Immature natural killer cell (primary cell): Measurements from ENCODE around the gene SENP7. TPM values are rescaled to one million over a fixed set of nuclear protein-coding genes. Genes with fewer than 3 reads are reported as not detected.

ENCODE experiments used
- DNase-seq, 3 donors: peaks; one replicate each; pipeline ENCODE4 v3.0.0; 2022; ENCODE audit warnings: mixed read lengths in 1 of 3
- H3K27ac Mint-ChIP-seq, 6 donors: one replicate each; pipeline ENCODE4 v1.8.0; 2020; ENCODE audit warnings: mixed read lengths in 6 of 6, mild to moderate bottlenecking in 5 of 6, inconsistent platforms in 4 of 6, moderate library complexity in 3 of 6
- H3K27me3 Mint-ChIP-seq, 3 donors: one replicate each; pipeline ENCODE4 v1.8.0; 2020 to 2021; ENCODE audit warnings: low read depth in 3 of 3, mild to moderate bottlenecking in 3 of 3, mixed read lengths in 3 of 3, moderate library complexity in 3 of 3, inconsistent platforms in 1 of 3
- H3K36me3 Mint-ChIP-seq, 3 donors: one replicate each; pipeline ENCODE4 v1.8.0; 2020; ENCODE audit warnings: mixed read lengths in 3 of 3, inconsistent platforms in 2 of 3, mild to moderate bottlenecking in 2 of 3
- H3K4me1 Mint-ChIP-seq, 2 donors: one replicate each; pipeline ENCODE4 v1.8.0; 2020; ENCODE audit warnings: inconsistent platforms in 2 of 2, mild to moderate bottlenecking in 2 of 2, mixed read lengths in 2 of 2, moderate library complexity in 1 of 2
- H3K4me3 Mint-ChIP-seq, 5 donors: one replicate each; pipeline ENCODE4 v1.8.0; 2020; ENCODE audit warnings: mild to moderate bottlenecking in 5 of 5, mixed read lengths in 5 of 5, inconsistent platforms in 3 of 5, moderate library complexity in 3 of 5
- H3K9me3 Mint-ChIP-seq, 6 donors: one replicate each; pipeline ENCODE4 v1.8.0; 2020; ENCODE audit warnings: mild to moderate bottlenecking in 6 of 6, mixed read lengths in 6 of 6, inconsistent platforms in 4 of 6, moderate library complexity in 3 of 6
- polyA plus RNA-seq, 3 donors: library from polyadenylated mRNA; unstranded; fragments of 300-500 nt; fragmentation: Illumina TruSeq; gene quantifications; one replicate each; pipeline ENCODE4 v1.2.3, GENCODE V29; 2021

Gene SENP7
- polyA plus RNA-seq, 3 donors from 2014 or later, result 5.6 to 8.1 (median 6.7) TPM

DNA sequence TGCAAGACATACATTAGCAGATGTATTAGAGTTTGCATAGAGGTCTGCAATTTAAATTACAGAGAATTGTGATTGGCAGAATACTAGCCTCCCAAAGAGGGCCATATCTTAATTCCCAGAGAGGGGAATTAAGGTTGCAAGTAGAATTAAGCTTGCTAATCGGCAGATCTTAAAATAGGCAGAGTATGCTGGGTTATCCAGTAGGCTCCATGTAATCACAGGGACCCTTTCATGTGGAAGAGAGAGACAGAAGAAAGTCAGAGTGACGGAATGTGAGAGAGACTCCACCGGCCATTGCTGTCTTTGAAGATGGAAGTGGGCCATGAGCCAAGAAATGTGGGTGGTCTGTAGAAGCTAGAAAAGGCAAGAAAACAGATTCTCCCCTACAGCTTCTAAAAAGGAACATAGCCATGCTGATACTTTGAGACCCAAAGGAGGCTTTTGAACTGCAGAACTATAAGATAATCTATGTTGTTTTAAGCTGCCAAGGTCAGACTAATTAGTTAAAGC lies 231.4 kb downstream of the SENP7 start:
- Mint-ChIP-seq H3K36me3 (peaks cover 0 to 15% (median 5%) of the 10 kb centered on the region in 3 donors), H3K4me3 (no peak overlapping the region), H3K4me1 (no peaks in the 10 kb centered on the region), H3K9me3 (no peaks in the 10 kb centered on the region), H3K27me3 (no peaks in the 10 kb centered on the region), H3K27ac (no peak overlapping the region)
- DNase-seq, result no peak

DNA sequence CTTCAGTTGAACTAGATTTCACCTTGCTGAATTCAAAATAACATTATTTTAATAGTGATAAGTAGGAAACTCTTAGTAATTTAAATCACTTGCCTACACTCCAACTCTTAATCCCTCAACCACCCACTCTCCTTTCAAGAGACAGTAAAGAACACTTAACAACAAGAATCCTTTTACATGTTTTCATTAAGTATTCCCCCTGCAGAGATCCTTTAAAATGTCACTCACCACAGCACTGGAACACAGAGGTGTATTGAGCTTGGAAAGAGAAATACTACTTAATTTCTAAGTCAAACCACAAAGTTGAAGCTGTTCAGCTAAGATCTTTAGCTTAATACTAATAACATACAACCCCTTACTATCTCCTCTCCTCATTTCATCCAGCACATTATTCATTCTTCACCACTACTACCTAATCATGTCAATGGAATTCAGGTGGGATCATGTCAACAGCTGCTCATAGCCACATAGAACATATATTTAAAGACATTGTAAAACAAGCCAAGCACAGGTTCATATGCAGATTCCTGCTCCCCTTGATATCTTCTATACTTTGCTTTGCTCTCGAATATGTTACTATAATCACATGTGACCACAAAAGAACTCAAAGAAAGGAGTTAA lies 233.1 kb downstream of the SENP7 start:
- no peak overlapping the region for H3K27ac Mint-ChIP-seq
- H3K36me3 Mint-ChIP-seq, result peaks cover 0 to 16% (median 6%) of the 10 kb centered on the region in 3 donors
- no peaks in the 10 kb centered on the region for H3K9me3 Mint-ChIP-seq
- no peak overlapping the region for H3K4me3 Mint-ChIP-seq
- no peaks in the 10 kb centered on the region for H3K27me3 Mint-ChIP-seq
- no peak for DNase-seq
- no peaks in the 10 kb centered on the region for H3K4me1 Mint-ChIP-seq

DNA sequence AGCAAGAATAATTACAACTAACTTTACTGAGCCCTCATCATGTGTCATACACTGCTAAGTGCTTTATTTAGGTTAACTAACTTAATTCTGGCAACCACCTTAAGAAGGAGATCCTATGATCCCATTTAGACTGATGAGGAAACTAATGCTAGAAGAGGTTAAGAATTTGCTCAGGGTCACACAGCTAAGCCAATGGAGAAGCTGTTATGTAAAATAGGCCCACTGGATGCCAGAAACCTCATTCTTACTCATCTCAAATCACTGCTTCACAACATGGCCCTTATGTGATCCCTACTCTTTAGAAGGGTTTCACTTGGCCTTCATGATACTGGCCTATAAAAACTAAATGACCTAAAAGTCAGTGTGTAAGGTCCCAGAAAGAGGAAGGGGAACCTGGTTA lies 233.8 kb downstream of the SENP7 start:
- Mint-ChIP-seq H3K4me3 (no peak overlapping the region), H3K4me1 (no peaks in the 10 kb centered on the region), H3K27ac (no peak overlapping the region), H3K9me3 (no peaks in the 10 kb centered on the region), H3K27me3 (no peaks in the 10 kb centered on the region), H3K36me3 (peaks cover 0 to 15% (median 8%) of the 10 kb centered on the region in 3 donors)
- no peak for DNase-seq

DNA sequence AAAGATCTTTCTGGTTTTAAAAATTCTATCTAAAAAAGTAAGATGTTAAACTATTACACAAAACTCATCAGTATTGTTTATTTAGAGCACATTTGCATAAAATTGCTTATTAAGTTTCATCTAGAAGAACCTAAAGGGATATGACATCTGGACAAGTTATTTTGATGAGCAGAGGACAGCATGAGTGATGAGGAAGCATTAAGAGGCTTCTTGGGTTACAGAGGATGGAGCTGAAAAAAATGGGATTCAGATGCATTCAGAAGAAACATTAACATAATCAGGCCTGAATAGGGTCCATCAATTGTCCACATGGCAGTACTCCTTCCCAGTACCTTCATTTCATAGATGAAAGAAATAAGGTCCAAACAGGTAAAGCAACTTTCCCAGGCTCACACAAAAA lies 234.3 kb downstream of the SENP7 start:
- Mint-ChIP-seq H3K36me3 (peaks cover 0 to 11% (median 8%) of the 10 kb centered on the region in 3 donors), H3K27me3 (no peaks in the 10 kb centered on the region), H3K9me3 (no peaks in the 10 kb centered on the region), H3K4me1 (no peaks in the 10 kb centered on the region), H3K4me3 (no peak overlapping the region), H3K27ac (no peak overlapping the region)
- DNase-seq, result no peak

Other genes starting within 250 kb of the SENP7 start
- under 1 TPM in 2 of 3 donors, not detected in 1; 0.04 TPM for gene IMPG2, start 192.6 kb downstream of the SENP7 start, polyA plus RNA-seq
- 10 to 100 TPM; 27.5 to 33.6 (median 28.8) TPM for gene TRMT10C, start 48.7 kb upstream of the SENP7 start, polyA plus RNA-seq
- 100 to 1,000 TPM; 113 to 167 (median 123) TPM for gene PCNP, start 61.0 kb upstream of the SENP7 start, polyA plus RNA-seq
- 10 to 100 TPM in 2 of 3 donors, 1 to 10 TPM in 1; 6.4 to 19.2 (median 12.5) TPM for gene ZBTB11, start 163.9 kb upstream of the SENP7 start, polyA plus RNA-seq
- gene RPL24, start 173.5 kb upstream of the SENP7 start, polyA plus RNA-seq, result 1,000 to 10,000 TPM in 1 of 3 donors, 100 to 1,000 TPM in 2; 373 to 1,048 (median 579) TPM
- gene CEP97, start 211.4 kb upstream of the SENP7 start, polyA plus RNA-seq, result 1 to 10 TPM; 2.6 to 3.2 (median 2.6) TPM